Liver (tissue), 9 donors: Measurements from ENCODE around the gene WIPI1. TPM values are rescaled to one million over a fixed set of nuclear protein-coding genes. Genes with fewer than 3 reads are reported as not detected.

Source experiments
- DNase-seq: peaks from one replicate; pipeline ENCODE4 v3.0.0-alpha.2; 2017; ENCODE audit warnings: low spot score
- H3K27ac ChIP-seq, 2 donors: one replicate each; pipeline ENCODE4 v1.7.0; 2013; ENCODE audit warnings: inconsistent platforms in 2 of 2, low read length in 2 of 2, control low read depth in 1 of 2, low read depth in 1 of 2, mild to moderate bottlenecking in 1 of 2
- H3K27me3 ChIP-seq, 4 donors: one replicate each; pipeline versions ENCODE4 v1.6.1 to v1.7.0; 2013; ENCODE audit warnings: low read length in 3 of 4, inconsistent platforms in 1 of 4, mild to moderate bottlenecking in 1 of 4, moderate library complexity in 1 of 4; ENCODE audit not compliant: control insufficient read depth in 4 of 4, insufficient read depth in 4 of 4
- H3K36me3 ChIP-seq, 4 donors: one replicate each; pipeline versions ENCODE4 v1.6.1 to v1.7.0; 2013; ENCODE audit warnings: low read length in 3 of 4, mild to moderate bottlenecking in 3 of 4, low read depth in 1 of 4, moderate library complexity in 1 of 4; ENCODE audit not compliant: control insufficient read depth in 4 of 4, insufficient read depth in 3 of 4
- H3K4me1 ChIP-seq, 4 donors: one replicate each; pipeline versions ENCODE4 v1.6.1 to v1.7.0; 2013; ENCODE audit warnings: low read length in 3 of 4, mild to moderate bottlenecking in 3 of 4, moderate library complexity in 1 of 4; ENCODE audit not compliant: control insufficient read depth in 4 of 4, insufficient read depth in 4 of 4
- H3K4me3 ChIP-seq, 3 donors: one replicate each; pipeline versions ENCODE4 v1.6.1 to v1.7.0; 2013; ENCODE audit warnings: low read length in 3 of 3, control low read depth in 1 of 3, low read depth in 1 of 3, mild to moderate bottlenecking in 1 of 3
- H3K9ac ChIP-seq, 2 donors: one replicate each; pipeline ENCODE4 v1.7.0; 2013; ENCODE audit warnings: low read length in 2 of 2, mild to moderate bottlenecking in 2 of 2, moderate library complexity in 2 of 2, control low read depth in 1 of 2, low read depth in 1 of 2
- H3K9me3 ChIP-seq, 4 donors: one replicate each; pipeline versions ENCODE4 v1.6.1 to v1.7.0; 2013; ENCODE audit warnings: low read length in 3 of 4; ENCODE audit not compliant: control insufficient read depth in 4 of 4
- ATF3 ChIP-seq: IDR thresholded peaks from 2 replicates; pipeline ENCODE4 v1.6.1; 2016; ENCODE audit warnings: antibody characterized with exemption
- CTCF ChIP-seq: fragments of 150-350 bp; IDR thresholded peaks from 2 replicates; pipeline ENCODE4 v1.5.1; 2017; ENCODE audit warnings: improper control_type of control experiment, low read depth, low read length; ENCODE audit not compliant: missing input control
- EGR1 ChIP-seq, 2 donors: IDR thresholded peaks; 2 replicates each; pipeline ENCODE4 v1.6.1; 2016 to 2018; ENCODE audit warnings: antibody characterized with exemption in 2 of 2, low read depth in 2 of 2
- FOXA1 ChIP-seq: IDR thresholded peaks from 2 replicates; pipeline ENCODE4 v1.6.1; 2016; ENCODE audit warnings: antibody characterized with exemption
- FOXA2 ChIP-seq: IDR thresholded peaks from 2 replicates; pipeline ENCODE4 v1.6.1; 2016; ENCODE audit warnings: antibody characterized with exemption
- GABPA ChIP-seq, 2 donors: IDR thresholded peaks in 1 of 2; conservative IDR thresholded peaks in 1 of 2; 2 replicates each; pipeline ENCODE4 v1.6.1; 2016; ENCODE audit warnings: antibody characterized with exemption in 2 of 2, mild to moderate bottlenecking in 1 of 2, moderate library complexity in 1 of 2
- HNF4A ChIP-seq, 2 donors: conservative IDR thresholded peaks; 2 replicates each; pipeline ENCODE4 v1.6.1; 2016; ENCODE audit warnings: antibody characterized with exemption in 2 of 2, mild to moderate bottlenecking in 2 of 2
- MAX ChIP-seq: IDR thresholded peaks from 2 replicates; pipeline ENCODE4 v1.6.1; 2016; ENCODE audit warnings: antibody characterized with exemption
- NR2F2 ChIP-seq: IDR thresholded peaks from 2 replicates; pipeline ENCODE4 v1.6.1; 2016; ENCODE audit warnings: antibody characterized with exemption
- RAD21 ChIP-seq, 2 donors: IDR thresholded peaks; 2 replicates each; pipeline ENCODE4 v1.6.1; 2016; ENCODE audit warnings: antibody characterized with exemption in 2 of 2, mild to moderate bottlenecking in 2 of 2
- REST ChIP-seq: IDR thresholded peaks from 2 replicates; pipeline ENCODE4 v1.6.1; 2016; ENCODE audit warnings: antibody characterized with exemption, mild to moderate bottlenecking
- RXRA ChIP-seq, 2 donors: IDR thresholded peaks; 2 replicates each; pipeline ENCODE4 v1.6.1; 2017 to 2018; ENCODE audit warnings: antibody characterized with exemption in 2 of 2, mild to moderate bottlenecking in 1 of 2
- SP1 ChIP-seq: IDR thresholded peaks from 2 replicates; pipeline ENCODE4 v1.6.1; 2018; ENCODE audit warnings: antibody characterized with exemption, mild to moderate bottlenecking
- TAF1 ChIP-seq: conservative IDR thresholded peaks from 2 replicates; pipeline ENCODE4 v1.6.1; 2016; ENCODE audit warnings: antibody characterized with exemption, mild to moderate bottlenecking
- YY1 ChIP-seq: IDR thresholded peaks from 2 replicates; pipeline ENCODE4 v1.6.1; 2016; ENCODE audit warnings: antibody characterized with exemption, mild to moderate bottlenecking
- WGBS: extraction: QIAGEN DNeasy Blood & Tissue Kit; methylation state at CpG from one replicate; pipeline ENCODE4 v1.1.7; 2013; 5-methylcytosine and 5-hydroxymethylcytosine counted together
- polyA plus RNA-seq, 2 donors: library from polyadenylated mRNA; stranded (reverse) in 1 of 2; unstranded in 1 of 2; fragments of 200-250 nt in 1 of 2; fragments of >200 nt in 1 of 2; fragmentation: Nextera tagmentation in 1 of 2; extraction: Ambion mirVana in 1 of 2; gene quantifications; one replicate each; pipeline versions ENCODE4 v1.2.1 to v1.2.3, GENCODE V29; 2013 to 2015
- total RNA-seq, 2 donors: library from RNA; depleted of rRNA; stranded (reverse); fragments of >200 nt; gene quantifications; one replicate each; pipeline ENCODE4 v1.2.3, GENCODE V29; 2014
- donor health status: healthy.
- donor health status: healthy.
- donor health status: healthy.
- donor health status: healthy.
- donor health status: healthy.

Gene WIPI1
- total and polyA plus RNA-seq, 4 donors, result 21.1 to 48.6 (median 29.8) TPM

- TF ChIP-seq EGR1 (IDR thresholded peaks at IDR 0.05; ENCODE audit: low read depth in 2 of 2), result no peak
- TF ChIP-seq REST, result no peak
- no peak for TF ChIP-seq HNF4A (conservative IDR thresholded peaks at IDR 0.05)
- no peak for TF ChIP-seq CTCF
- TF ChIP-seq TAF1, result no peak
- no peak for TF ChIP-seq FOXA1
- TF ChIP-seq RXRA (IDR thresholded peaks at IDR 0.05), result no peak
- no peak for TF ChIP-seq MAX
- TF ChIP-seq NR2F2, result no peak
- TF ChIP-seq YY1, result no peak
- H3K4me3 ChIP-seq, result peak overlapping the region; percentile 56 to 74 (median 74)
- peak overlapping the region; percentile 84 to 91 for H3K27ac ChIP-seq
- 27% methylated on average over 12 of the region's 12 CpGs for WGBS
- no peaks in the 10 kb centered on the region for H3K9me3 ChIP-seq
- peaks cover 3 to 32% (median 28%) of the 10 kb centered on the region in 4 donors for H3K4me1 ChIP-seq
- no peak for DNase-seq
- H3K9ac ChIP-seq, result peak overlapping the region; percentile 52 to 70
- no peaks in the 10 kb centered on the region for H3K27me3 ChIP-seq
- no peaks in the 10 kb centered on the region for H3K36me3 ChIP-seq
These were observed 1.2 kb upstream of the WIPI1 start for GRCh38 chr17:68458260-68459036.

GRCh38 chr17:68457539-68458259, 403 bp upstream of the WIPI1 start:
- Histone ChIP-seq H3K9me3 (no peaks in the 10 kb centered on the region), H3K4me3 (peak overlapping the region; percentile 74 to 97 (median 74)), H3K27me3 (no peaks in the 10 kb centered on the region), H3K9ac (peak overlapping the region; percentile 52 to 70), H3K4me1 (peaks cover 3 to 29% (median 26%) of the 10 kb centered on the region in 4 donors), H3K36me3 (no peaks in the 10 kb centered on the region), H3K27ac (peak overlapping the region; percentile 84 to 91)
- DNase-seq, result peak; percentile 99
- TF ChIP-seq RAD21 (IDR thresholded peaks at IDR 0.05), result peak in 1 of 2 donors; percentile 31
- peak; percentile 25 for TF ChIP-seq ATF3
- peak; percentile 92 for TF ChIP-seq MAX
- peak; percentile 92 for TF ChIP-seq SP1
- peak; percentile 73 for TF ChIP-seq TAF1
- no peak for TF ChIP-seq FOXA2
- TF ChIP-seq GABPA (IDR thresholded peaks at IDR 0.05 in 1 of 2, conservative IDR thresholded peaks at IDR 0.05 in 1 of 2), result no peak
- peak; percentile 20 for TF ChIP-seq NR2F2
- TF ChIP-seq HNF4A (conservative IDR thresholded peaks at IDR 0.05), result no peak
- peak; percentile 70 for TF ChIP-seq YY1
- peak; percentile 16 for TF ChIP-seq CTCF
- TF ChIP-seq REST, result peak; percentile 87
- TF ChIP-seq FOXA1, result no peak
- peak in 1 of 2 donors; percentile 53 for TF ChIP-seq RXRA (IDR thresholded peaks at IDR 0.05)
- TF ChIP-seq EGR1 (IDR thresholded peaks at IDR 0.05; ENCODE audit: low read depth in 2 of 2), result peak in 1 of 2 donors; percentile 46
- under 1% methylated on average over 51 of the region's 54 CpGs for WGBS
